NCI-H2171 (cell line): ENCODE data around the gene JPT2.
"Not testable (repeated sequence)": the region's sequence is repeated elsewhere in the genome, so short reads cannot be mapped to it uniquely, and the experiment has no call there.

Experiments
- DNase-seq: peaks from one replicate; lab custom pipeline; 2025; lab: John Stamatoyannopoulos, UW

Gene JPT2

DNA sequence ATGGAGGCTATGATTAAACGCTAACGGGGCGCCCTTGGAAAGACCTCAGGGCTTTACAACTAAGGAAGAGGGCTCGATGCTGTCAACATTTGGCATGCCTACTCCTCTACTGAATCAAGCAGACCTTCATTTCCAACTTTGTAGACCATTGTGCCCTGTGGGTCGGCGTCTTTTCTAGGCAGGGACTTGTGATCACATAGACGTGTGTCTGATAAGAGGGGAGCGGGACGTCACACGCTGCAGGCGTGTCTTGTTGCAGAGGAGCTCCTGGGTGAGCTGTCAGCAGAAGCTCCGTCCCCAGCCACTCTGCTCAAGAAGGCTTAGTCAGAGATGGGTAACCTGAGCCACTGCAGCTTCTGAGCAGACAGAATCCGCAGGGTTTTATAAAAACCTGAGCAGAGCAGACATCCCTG is 30.7 kb downstream of the JPT2 start:
- peak; percentile 58 for DNase-seq

DNA sequence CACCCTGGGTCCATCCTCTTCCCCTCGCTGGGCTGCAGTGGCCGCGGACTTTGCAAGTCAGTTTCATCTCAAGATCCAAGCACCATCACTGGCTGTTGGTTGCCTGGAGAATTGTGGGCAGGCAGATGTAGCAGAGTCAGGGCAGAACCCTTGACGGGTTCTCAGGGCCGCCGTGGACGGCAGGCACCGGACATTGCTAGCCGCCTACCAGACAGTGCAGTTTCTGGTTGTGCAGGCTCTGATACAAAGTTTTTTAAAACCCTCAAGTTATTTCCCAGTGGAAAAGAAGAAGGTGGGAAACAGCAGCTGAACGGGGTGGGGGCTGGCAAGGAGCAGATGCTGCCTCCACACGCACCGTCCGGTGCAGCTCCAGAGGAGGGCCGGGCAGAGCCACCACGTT is 31.3 kb downstream of the JPT2 start:
- peak; percentile 45 for DNase-seq

DNA sequence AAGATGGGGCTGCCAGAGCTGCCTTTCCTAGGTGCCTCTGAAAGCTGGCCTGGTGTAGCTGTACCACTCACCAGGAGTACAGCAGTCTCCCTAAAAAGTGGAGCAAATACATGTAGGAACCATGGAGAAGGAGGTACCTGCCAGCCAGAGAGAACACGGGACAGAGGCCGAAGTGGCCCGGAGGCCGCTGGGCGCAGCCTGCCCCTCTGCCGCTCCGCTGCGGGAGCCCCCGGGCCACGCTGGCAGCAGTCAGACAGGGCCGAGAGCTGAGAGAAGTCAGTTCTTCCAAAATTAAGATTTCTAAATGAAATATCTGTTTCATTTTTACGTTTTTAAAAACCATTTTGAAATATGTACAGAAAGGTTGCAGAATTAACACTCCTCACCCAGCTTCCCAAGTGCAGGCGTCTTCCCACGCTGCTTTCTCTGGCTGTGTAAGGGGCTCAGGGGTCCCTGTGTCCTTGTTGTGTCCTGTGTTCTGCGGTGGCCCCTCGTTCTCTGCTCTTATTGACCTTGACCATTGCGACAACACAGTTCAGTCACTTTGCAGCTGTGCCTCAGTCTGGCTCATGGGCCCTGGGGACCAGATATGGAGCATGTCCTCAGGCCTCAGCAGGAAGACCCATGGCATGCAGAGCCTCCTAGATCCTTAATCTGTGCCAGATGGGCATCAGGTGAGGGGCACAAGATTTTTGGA is 32.9 kb downstream of the JPT2 start:
- no peak for DNase-seq

DNA sequence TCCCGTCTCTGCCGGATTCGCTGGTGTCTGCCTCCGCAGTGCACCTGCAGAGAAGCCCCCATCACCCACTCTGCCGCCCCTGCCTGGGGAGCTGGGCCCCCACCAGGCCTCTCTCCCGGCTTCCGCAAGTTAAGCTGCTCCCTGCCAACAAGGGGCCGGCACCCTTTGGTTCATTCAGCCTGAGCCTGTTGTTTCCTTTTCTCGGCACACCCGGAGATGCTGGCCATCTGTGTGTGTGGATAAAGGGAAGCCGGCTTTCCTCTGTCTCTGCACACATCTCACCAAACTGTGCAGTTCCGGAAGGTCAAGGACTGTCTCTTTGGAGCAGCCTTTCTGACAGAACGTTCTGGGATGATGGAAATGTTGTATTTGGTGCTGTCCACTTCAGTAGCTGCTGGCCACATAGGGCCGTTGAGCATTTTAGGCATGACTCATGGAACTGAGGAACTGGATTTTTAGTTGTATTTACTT is 34.7 kb downstream of the JPT2 start:
- no peak for DNase-seq

- DNase-seq = no peak
Measured at GRCh38 chr16:1713331-1713730, 35.3 kb downstream of the JPT2 start.

DNA sequence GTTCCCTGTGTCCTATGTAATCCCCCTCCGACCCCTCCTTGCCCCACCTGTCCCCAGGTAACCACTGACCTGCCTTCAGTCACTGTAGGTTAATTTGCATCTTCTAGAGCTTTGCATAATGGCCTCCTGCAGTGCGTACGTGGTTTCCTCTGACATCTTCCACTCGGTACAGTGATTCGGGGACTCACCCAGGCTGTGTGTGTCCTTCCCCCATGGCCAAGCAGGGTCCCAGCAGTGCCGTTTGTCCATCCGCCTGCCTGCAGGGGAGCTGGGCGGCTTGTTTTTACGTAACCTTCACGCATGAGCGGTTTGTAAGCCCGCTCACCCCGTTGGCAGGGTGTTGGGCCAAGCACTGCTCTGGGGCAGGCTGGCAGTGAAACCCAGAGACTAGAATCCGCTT is 35.9 kb downstream of the JPT2 start:
- DNase-seq = no peak

DNA sequence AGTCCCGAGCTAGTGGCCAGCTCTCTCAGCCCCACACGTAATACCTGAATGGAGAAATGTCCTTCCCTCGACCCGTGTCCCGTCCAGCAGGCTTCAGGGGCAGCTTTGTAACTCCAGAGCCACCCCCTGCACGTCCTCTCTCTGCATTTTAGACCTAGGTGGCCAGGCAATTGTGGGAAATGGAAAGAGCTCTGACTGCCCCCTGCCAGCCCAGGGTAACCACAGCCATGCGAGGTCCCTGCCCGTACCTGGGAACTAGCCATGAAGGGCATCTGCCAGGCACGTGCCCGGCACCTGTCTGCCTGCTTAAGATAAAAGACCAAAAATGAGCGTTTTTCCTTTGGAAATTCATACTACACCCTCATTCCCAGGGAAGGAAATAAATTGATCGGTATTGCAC is 37.1 kb downstream of the JPT2 start:
- no peak for DNase-seq

DNA sequence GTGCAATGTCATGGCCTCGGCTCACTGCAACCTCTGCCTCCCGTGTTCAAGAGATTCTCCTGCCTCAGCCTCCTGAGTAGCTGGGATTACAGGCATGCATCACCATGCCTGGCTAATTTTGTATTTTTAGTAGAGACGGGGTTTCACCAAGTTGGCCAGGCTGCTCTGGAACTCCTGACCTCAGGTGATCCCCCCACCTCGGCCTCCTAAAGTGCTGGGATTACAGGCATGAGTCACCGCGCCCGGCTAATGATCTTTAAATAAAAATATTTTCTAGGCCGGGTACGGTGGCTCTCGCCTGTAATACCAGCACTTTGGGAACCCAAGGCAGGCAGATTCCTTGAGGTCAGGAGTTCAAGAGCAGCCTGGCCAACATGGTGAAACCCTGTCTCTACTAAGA is 40.2 kb downstream of the JPT2 start:
- DNase-seq = not testable (repeated sequence)

DNA sequence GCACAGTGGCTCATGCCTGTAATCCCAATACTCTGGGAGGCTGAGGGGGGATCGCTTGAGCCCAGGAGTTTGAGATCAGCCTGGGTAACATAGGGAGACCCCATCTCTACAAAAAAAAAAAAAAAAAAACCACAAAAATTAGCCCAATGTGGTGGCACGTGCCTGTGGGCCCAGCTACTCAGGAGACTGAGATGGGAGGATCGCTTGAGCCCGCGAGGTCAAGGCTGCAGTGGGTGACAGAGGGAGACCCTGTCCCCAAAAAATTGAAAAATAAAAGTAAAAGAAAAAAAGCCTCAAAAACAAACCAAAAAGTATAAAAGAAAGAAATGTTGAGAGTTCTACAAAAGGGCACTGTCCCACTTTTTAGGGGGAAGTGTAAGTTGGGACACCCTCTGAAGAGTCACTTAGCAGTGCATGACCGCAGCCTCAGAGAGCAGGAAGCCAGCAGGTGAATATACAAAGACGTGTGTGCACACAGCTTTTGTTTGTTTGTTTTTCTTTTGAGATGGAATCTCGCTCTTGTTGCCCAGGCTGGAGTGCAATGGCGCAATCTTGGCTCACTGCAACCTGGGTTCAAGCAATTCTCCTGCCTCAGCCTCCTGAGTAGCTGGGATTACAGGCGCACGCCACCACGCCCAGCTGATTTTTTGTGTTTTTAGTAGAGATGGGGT is 41.6 kb downstream of the JPT2 start:
- DNase-seq = not testable (repeated sequence)

GRCh38 chr16:1721372-1721771 is 43.3 kb downstream of the JPT2 start:
- DNase-seq = no peak

- no peak for DNase-seq
Measured at GRCh38 chr16:1723450-1724147, 45.5 kb downstream of the JPT2 start.

GRCh38 chr16:1724491-1724890 is 46.4 kb downstream of the JPT2 start:
- no peak for DNase-seq

- no peak for DNase-seq
Measured at GRCh38 chr16:1726661-1727502, 48.8 kb downstream of the JPT2 start.

GRCh38 chr16:1727651-1728624 is 49.9 kb downstream of the JPT2 start:
- no peak for DNase-seq

DNA sequence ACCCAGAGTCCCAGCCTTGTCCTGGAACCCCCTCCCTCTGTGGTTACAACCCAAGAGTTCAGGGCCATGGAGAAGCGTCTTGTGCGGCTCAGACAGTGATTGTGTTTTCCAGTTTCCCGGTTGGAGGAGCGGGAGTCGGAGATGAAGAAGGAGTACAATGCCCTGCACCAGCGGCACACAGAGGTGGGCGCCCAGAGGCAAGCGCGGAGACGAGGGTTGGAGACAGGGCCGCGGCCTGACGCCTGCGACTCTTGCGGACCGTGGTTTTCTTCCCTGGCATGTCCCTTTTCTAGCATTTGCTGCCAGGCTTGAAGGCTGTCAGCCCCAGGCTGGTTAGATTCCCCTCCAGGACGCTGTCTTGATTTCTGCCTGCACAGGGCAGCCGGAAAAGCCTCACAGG is 50.9 kb downstream of the JPT2 start:
- no peak for DNase-seq

DNA sequence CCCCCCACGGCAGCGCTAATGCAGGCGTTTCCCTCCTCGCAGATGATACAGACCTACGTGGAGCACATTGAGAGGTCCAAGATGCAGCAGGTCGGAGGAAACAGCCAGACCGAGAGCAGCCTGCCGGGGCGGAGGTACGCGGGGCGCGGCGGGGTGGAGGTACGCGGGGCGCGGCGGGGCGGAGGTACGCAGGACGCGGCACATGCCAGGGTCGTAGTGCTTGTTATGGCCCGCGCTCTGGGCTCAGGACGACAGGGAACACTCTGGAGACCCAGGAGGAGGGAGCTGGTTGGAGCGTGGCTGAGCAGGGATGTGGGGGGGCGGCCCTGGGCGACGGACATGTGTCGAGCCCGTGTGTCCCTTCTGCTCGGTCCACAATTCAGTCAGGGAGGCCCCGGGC is 51.4 kb downstream of the JPT2 start:
- no peak for DNase-seq

DNA sequence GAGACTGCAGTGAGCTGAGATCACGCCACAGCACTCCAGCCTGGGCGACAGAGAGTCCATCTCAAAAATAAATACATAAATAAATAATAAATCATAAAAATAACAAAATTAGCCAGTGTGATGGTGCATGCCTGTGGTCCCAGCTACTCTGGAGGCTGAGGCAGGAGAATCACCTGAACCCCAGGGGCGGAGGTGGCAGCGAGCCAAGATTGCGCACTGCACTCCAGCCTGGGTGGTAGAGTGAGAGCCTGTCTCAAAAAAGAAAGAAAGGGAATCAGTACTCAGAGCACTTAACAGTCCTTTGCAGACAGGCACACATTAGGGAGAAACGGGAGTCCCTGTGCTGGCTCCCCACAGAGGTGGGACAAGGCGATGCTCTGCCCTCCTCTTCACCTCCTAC is 53.0 kb downstream of the JPT2 start:
- DNase-seq = no peak

- DNase-seq = no peak
Measured at GRCh38 chr16:1731603-1732002, 53.5 kb downstream of the JPT2 start.

DNA sequence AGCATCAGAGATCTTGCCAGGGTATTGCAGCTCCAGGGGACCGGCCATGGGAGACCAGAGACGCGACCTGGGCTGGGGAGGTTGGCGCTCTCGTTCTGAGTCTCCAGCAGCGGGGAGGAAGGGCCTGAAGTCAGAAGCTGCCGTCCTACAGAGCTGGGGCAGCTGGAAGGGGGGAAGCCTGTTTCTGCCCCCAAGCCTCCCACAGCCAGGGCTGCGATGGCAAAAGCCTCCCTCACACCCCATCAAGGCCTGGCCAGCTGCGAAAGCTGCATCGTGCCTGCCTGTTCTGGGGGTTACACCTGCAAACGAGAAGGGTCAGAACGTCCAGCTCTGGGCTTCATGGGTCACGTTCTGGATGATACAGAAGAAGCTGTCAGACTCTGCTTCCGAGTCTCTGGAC is 54.0 kb downstream of the JPT2 start:
- no peak for DNase-seq

DNA sequence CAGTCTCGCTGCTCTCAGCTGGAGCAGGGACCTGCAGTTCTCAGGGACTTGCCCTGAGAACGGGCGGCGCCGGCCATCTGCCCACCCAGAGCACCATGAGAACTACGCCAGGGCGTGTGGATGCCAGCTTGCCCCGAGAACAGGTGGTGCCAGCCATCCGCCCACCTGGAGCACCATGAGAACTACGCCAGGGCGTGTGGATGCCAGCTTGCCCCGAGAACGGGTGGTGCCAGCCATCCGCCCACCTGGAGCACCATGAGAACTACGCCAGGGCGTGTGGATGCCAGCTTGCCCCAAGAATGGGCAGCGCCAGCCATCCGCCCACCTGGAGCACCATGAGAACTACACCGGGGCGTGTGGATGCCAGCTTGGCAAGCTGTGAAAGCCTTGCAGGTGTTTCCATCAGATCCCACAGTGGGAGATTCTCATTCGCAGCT is 54.5 kb downstream of the JPT2 start:
- DNase-seq = not testable (repeated sequence)

- no peak for DNase-seq
Measured at GRCh38 chr16:1734123-1734522, 56.0 kb downstream of the JPT2 start.
